Stimulated activated CD8-positive, alpha-beta memory T cell treated with anti-CD3 and anti-CD28 coated beads, Interleukin-15, amount 100 ng/mL, for 4 hours (primary cell): ENCODE measurements around the gene SOX1.

ENCODE experiments used
- DNase-seq, 2 donors: peaks; one replicate each; pipeline ENCODE4 v3.0.0-alpha.2; 2020; ENCODE audit warnings: low read depth in 2 of 2

The SOX1 gene

DNA sequence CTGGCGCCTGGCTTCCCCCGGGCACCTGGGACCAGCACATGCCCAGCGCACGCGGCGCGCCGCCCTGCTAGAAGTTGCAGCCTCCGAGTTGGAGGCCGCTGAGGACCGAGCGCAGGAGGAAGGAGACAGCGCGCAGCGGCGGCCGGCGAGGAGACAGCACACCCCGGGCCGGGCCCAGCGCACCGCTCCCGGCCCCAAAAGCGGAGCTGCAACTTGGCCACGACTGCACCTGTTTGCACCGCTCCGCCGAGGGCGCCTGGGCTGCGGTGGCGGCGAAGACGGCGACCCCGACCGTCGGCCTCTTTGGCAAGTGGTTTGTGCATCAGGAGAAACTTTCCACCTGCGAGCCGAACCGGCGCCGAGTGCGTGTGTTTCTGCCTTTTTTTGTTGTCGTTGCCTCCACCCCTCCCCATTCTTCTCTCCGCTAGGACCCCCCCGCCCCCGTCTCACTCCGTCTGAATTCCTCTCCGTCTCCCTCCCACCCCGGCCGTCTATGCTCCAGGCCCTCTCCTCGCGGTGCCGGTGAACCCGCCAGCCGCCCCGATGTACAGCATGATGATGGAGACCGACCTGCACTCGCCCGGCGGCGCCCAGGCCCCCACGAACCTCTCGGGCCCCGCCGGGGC lies at the start of gene SOX1:
SOX1 (plus strand) TSS at position 34 of the 626 bp plus-strand sequence; CDS start at position 544, 510 bp downstream.
- DNase-seq: no peak

DNA sequence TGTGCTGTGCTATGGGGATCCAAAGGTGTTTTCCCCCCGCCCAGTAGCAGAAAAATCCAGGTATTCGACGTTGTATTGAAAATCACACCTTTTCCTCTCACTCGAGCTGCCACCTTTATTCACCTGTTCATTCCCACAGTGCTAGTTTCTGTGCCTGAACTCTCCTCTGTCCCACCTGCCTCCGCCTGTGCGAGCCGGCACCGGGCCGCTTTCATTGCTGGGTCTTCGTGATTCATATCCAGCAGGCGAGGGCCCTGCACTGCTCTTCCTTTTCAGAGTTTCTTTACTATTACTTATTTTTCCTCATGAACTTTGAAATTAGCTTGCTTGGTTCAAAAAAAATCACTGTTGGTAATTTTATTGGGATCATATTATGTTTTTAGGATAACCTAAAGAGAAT lies 42.4 kb upstream of the SOX1 start:
- no peak for DNase-seq

DNA sequence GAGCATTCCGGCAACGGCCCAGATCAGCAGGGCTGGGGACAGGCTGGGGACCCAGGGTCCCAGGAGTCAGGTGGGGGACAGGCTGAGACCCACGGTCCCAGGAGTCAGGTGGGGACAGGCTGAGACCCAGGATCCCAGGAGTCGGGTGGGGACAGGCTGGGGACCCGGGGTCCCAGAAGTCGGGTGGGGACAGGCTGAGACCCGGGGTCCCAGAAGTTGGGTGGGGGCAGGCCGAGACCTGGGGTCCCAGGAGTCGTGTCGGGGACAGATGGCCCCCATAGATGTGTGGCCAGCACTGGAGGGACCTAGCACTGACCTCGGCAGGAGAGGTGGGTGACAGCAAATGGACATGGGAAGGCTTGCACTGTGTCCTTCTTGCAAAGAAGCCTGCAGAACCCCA lies 39.7 kb upstream of the SOX1 start:
- DNase-seq: no peak

DNA sequence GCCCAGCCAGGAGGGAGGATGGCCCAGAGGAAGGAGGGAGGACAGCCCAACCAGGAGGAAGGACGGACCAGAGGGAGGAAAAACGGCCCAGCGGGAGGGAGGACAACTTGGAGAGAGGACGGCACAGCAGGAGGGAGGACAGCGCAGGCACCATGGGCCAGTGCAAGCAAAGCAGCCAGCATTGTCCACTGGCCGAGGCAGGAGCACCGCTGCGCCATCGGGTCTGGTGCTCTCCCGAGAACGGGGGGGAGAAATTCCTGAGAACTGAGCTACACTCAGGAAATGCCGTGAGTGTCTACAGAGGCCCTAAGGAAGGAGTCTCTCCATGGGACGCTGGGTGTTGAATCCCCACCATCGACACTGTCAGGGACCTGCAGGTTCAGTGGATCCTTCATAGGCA lies 38.5 kb upstream of the SOX1 start:
- no peak for DNase-seq

DNA sequence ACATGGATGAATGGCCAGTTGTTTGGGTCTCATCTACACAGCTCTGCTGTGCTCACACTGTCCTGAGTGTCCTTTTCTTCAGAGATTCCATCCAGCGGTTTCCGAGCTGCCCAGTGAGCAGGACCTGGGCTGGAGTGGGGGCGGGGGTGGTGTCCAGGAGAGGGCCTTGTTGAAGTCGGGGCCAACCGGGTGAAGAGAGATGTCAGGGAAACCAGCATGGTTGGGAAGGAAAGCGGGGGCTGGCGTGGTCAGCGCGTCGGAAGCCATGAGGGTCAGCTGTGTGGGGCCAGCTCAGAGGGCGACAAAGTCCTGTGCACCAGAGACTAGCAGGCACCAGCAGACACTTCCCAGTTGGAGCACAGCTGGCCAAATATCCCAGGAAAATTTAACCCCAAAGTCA lies 37.8 kb upstream of the SOX1 start:
- DNase-seq: no peak

DNA sequence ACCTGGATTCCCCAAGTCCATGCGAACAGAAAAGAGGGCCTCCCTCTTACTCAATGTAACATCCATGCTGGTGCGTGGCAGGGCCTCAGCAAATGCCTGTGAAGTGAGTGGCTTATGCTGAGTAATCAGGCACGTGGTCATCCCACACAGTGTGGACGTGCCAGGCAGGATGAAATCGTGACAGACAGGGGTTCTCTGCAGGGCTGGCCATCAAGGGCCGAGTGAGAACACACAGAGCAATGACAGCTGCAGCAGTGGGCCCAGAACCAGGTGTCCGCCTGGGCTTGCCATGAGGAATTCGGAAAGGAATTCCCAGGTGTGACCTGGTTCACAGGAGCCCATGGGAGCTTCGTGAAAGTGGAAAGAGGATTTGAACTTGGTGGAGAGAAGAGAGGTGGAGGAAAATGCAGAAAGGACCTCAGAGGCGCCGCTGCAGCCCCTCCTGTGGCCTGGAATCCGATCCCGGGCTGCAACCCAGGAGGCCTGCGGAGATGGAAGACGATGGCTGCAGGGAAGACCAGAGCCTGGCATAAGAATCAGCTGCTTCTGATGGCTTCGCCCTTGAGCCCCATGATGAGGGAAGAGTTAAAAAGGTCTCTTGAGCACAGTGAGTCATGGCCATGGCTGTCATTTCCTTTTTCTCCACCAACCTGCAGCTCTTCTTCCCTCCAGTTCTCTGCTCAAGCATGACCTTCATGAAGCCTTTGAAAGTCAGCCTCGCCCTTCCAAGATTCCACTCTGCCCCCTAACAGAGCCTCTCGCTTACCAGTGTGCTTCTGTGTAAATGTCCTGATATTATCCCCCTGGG lies 34.6 kb upstream of the SOX1 start:
- no peak for DNase-seq

DNA sequence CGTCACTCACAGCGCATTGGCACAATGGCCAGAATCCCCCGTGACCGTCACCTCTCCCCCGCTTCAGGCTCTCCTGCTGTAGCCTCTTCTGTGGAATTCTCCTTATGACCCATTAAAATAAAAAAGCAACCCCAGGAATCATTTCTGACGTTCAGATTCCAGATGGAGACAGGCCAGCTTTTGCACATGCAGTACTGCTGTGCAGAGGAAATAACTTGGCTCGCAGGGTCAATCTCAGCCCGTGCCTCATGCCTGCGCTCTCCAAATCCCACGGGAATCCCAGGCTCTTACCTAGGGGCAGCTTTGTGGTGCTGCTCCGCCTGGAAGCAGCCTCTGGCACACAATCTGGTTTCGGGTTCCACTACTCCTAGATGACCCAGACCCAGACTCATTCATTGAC lies 32.7 kb upstream of the SOX1 start:
- no peak for DNase-seq

DNA sequence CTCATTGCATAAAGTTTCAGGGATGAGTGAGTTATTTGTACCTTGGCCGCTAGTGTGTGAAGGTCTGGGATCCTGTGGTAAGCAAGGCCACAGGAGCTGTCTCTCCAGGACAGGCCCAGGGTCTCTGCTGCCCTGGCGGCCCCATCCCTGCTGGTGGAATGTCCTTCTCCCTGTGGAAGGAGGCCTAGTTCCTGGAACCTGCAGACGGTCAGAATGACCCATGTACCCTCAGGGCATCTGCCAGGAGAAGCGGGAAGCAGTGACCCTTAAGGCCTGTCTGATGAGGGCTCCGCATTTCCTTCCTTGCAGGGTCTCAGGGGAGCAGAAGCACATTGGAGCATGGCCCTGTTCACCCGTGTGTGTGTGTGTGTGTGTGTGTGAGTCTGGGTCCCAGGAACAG lies 32.1 kb upstream of the SOX1 start:
- no peak for DNase-seq

DNA sequence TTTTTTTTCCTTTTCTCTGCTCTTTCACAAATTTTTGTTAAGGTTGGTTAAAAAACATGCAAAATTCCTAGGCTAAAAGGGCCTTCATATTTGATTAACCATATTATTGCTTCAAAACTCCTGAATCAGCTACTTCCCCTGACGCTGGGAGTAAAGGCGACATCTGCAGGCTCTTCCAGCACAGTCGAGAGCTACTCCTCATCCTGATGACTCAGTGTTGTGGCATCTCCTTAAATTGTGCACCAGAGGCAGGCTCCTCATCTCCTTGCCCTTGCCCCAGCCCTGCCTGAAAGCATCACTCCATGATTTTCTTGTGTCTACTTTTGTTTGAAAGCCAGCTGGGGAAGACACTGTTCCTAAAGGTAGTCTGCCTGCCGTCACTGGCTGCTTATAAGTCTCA lies 24.5 kb upstream of the SOX1 start:
- DNase-seq: no peak

DNA sequence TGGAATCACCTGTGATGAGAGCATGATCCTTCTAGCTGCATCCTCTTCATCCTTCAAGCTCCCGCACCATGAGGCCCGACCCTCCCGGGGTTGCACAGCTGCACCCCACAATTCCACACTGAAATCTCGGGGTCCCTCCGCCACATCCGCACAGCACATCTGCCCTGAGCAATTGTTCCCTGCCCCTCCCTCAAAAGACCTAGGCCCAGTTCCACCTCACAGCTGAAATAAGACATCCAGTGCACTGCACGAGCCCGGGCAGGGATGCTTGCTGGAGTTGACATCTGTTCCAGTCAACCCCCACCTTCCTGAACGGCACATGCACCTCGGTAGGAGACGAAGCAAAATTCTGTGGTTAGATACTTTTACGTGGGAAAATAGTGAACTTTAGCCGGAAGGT lies 14.7 kb upstream of the SOX1 start:
- DNase-seq: no peak

DNA sequence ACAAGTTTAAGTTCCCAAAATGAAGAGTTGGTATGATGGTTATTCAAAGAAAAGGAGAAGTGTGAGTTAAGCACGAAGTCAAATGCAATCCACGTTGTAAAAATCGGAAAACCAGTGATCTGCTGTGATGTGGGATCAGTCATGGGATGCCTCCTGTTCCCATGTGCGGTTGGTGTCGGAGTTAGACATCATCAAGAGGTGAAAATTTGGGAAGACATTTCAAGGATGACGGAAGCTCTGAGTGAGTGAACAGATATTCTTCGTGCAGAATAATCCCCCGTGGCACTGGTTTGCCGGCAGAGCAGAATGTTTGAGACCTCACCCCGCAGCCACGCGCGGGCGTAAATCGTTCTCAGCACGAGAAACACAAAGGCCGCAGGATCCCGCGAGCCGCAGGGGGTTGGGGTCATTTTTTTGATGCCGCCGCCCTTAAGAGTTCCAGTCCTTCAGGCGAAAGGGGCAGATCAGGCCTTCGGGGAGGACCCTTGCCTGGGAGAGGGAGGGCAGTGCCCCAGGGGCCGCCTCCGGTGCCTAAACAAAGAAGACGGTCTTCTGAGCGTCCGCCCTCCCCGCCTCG lies 13.7 kb upstream of the SOX1 start:
- DNase-seq: no peak

DNA sequence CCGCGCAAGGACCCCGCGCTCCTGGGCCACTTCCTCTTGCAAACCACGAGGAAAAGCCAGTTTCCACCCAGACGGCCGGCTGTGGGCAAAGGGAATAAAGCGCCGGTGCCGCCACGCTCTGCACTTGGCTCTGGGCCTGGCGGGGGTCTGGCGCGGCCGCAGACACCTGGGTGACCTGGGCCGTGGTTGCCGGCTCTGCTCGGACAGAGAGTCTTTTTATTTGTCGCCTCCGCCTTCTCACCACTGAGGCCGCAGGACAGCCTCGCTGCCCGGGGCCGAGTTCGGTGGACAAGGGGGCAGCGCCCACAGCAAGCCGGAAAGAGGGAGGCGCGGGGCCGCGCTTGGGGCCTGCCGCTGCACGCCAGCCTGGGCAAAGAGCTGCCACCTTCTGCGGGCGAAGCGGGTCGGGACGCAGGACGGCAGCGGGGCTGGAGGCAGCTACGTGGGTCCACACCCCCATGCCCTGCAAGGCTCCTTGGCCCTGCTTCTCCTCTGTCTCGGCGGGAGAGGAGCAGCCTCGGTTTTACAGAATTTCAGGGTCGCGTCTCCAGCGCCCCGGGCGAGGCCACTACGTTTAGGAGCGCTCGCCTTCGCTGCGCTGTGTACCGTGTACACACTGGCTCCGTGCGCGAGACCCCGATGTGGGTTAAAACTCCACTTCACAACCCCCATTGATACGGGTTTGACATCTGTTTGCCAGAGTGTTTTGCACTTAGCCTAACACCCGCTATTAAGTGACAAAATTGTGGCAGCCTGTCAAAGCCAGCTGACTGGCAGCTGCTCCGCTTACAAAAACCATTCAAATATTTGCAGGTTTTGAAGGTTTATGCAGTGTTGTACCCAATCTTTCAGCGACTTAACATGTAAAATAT lies 13.0 kb upstream of the SOX1 start:
- DNase-seq: no peak

DNA sequence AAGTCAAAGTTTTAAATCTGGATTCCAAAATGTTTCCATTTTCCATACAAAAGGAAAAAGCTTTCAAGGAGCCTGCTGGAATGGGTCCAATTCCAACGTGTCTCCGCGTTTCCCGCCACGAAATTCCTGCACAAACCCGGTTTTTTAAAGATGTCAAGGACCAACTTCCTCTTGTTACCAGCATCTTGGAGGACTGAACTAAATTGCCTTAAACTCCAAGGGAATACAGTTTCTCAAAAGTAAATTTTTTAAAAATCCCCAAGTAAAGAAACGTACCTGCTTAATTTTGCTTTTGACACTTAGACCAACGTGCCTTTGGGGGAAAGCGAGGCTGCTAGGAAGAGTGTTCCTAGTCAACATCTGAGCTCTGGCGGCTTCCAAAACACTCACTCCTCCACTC lies 12.3 kb upstream of the SOX1 start:
- DNase-seq: no peak

DNA sequence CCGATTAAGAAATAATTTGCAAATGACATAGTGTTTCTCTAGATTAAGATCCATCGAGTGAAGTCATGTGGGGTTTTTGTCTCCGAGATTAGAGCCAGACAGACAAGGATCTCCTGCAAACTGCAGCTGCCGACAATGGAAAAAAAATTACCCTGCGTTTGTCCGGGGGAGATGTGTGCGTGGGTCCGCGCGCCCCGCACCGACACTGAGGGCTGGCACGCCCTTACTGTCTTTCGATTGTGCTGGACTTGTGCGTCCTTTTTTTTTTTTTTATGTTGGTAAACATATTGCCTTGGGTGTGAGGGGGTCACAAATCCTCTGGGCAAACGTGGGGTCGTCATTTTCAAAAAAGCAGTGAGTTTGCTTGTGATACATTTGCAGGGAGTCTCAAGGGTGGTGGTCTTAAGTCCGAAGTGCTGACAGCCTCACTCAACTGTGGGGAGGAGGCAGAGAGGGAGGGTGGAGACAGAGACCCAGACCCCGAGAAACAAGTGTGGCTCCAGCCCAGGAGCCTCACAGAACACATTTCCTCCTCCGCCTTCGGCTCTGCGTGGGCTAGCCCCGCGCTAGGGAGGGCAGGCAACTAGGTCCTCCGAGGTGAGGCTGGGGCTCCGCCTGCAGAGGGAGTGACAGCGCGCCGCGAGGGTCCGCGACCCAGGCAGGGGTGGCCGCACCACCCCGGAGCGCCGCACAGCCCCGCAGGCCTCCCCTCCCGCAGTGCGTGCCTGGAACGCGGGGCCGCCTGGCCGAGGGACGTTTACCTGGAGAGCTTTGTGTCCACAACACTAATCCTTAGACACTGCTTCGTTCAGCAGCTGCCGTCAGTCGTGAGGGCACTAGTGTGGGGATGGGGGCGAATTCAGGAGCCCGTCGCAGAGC lies 11.7 kb upstream of the SOX1 start:
- no peak for DNase-seq

DNA sequence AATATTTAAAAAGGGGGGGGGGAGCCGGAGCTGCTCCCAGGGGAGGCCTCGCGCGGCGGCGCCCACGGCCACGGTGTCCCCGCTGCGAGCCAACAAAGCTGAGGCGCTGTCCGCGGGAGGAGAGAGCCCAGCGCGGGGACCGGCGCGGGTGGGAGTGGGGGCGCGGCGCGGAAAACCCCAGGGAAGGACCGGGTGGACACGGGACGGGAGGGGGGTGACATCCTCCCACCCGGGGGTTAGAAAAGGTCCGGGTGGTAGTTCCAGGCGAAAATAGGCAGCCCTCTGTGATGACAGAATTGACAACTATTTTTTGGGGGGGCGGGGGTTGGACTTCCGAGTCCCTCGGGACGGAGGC lies 11.1 kb upstream of the SOX1 start:
- DNase-seq: no peak

DNA sequence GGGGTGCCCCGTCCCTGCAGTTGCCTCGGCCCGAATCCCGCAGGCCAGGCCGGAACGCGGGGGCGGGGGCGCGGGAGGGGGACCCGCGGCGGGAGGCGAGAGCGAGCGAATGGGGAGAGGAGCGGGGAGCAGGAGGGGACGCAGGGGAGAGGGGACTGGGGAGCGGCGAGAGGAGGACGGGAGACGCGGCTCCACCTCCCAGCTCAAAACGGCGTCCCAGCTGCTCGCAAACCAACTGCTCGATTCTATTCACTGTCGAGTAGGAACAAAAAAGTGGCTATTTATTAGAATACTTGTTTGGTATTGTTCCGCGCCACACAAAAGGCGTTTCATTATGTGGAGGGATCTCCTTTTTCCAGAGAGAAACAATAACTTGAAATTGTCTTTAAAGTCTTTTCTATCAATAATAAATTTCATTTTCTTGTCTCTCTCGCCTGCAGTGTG lies 10.6 kb upstream of the SOX1 start:
- no peak for DNase-seq

DNA sequence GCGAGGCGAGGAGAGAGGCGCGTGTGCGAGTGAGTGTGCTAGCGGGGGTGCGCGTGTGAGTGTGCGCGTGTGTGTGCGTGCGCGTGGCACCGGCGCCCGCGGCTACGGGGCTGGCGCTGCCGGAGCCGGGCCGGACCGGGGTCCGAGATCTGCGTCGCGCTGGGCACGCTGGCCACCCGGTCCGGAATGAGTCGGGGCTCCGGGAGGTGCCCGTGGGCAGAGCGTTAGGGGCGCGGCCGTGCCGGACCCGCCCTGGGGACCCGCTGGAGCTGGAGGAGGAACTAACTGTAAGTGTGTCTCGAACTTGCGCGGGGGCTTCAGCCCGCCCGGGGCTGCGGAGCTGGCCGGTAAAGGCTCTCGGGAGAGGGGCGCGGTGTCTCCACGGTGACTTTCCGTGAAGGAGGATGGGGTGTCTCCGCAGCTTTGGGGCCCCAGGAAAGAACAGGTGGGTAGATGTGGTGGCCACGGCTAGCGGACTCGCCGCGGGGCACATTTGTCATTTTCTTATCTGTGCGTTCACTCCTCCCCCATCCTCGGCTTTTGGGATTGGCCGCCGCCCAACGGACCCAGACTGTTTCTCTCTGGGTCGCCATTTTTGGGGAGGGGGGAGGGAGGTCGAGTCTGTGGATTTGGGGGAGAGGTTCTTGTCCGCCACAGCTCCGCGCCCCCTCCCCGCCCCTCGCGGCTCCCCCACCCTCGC lies 10.1 kb upstream of the SOX1 start:
- DNase-seq: no peak

DNA sequence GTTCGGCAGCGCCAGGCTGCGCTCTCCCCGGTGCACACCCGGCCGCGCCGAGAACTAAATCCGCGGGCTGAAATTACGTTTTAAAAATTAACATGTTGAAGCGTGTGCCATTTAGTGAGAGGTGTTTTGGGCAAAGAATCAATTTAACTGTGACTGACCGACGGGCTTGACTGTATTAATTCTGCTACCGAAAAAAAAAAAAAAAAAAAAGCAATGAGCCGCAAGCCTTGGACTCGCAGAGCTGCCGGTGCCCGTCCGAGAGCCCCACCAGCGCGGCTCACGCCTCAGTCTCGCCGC lies 9.6 kb upstream of the SOX1 start:
- no peak for DNase-seq

DNA sequence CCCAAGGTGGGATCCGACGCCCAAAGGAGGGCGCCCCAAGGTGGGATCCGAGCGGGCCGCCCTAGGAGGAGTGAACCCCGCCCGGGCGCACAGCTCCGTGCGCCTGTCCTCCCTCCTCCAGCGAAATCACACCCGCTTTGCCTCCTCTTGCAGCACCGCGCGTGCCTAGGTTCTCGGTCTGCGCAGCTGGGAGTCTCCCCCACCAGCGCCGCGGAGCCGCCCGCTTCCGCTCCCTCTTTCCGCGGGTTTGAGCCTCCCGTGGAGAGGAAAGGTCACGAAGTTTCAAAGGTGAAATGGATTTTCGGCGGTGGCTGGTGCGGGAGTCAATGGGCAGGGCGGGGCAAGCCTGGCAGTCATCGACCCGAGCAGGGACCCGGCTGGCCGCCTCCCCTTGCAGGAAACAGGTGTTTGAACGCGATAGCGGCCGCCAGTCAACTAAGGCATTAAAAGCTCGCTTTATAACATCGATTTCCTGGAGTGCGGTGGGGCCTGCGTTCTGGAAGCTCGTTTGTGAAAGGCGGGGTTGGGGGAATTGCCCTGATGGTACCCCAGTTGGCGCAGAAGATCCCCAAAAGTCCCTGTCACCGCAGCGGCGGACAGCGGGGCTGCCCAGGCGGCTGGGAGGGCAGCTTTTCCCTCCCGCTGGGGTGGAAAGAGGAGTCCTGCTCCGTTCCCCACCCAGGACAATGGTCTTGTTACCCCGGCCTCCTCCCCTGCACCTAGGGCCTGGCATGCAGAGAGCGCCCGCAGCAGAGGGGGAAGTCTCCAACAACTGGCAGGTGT lies 9.0 kb upstream of the SOX1 start:
- DNase-seq: no peak

DNA sequence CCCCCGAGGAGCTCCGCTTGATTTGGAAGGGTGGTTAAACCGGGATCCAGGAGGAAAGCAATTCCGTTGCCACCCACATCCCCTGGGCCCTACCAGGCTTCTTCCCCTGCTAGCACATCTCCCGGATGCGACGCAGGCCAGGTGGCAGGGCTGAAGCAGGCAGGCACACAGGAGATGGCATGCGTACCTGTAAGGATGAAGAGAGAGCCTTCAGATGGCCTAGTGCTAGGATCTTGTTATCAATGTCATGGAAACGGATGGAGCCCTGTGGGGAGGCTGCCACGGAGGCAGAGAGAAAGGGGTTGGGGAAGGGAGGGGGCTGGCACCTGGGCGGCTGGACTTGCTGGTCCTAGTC lies 8.5 kb upstream of the SOX1 start:
- no peak for DNase-seq
